A549 (cell line): ENCODE data around the gene TRA2B. TPM values are rescaled to one million over a fixed set of nuclear protein-coding genes. Genes with fewer than 3 reads are reported as not detected.

ENCODE experiments used
- ATAC-seq, 2 experiments: fragments of 200-7000 bp in 1 of 2; fragments of >200 bp in 1 of 2; cut with Nextera tagmentation in 1 of 2; cut with Tn5 transposase in 1 of 2; 3 replicates each; pipeline versions ENCODE4 v1.8.0 to v1.9.1; 2018 to 2020; ENCODE audit warnings: mild to moderate bottlenecking in 1 of 2, moderate library complexity in 1 of 2
- CTCF ChIA-PET: fragments of 300-600 bp; sonication (Branson Sonifier 250); formaldehyde crosslinking; extraction: SDS; loops from one replicate; lab custom pipeline; 2021; ENCODE audit warnings: antibody characterized with exemption, inconsistent platforms; lab: Yijun Ruan, JAX
- POLR2A ChIA-PET: fragments of 350-600 bp; formaldehyde crosslinking; extraction: SDS; loops from one replicate; lab custom pipeline; 2021; ENCODE audit warnings: antibody characterized with exemption, inconsistent platforms; lab: Yijun Ruan, JAX
- DNase-seq, 2 experiments: peaks; one replicate each; pipeline versions ENCODE4 v3.0.0 to v3.0.0-alpha.2; 2011 to 2016; ENCODE audit warnings: low read depth in 1 of 2, low spot score in 1 of 2
- FAIRE-seq: peaks from 2 replicates; lab custom pipeline; 2011; peaks lifted over from hg19 to GRCh38; lab: Jason Lieb, UNC
- H3K27ac ChIP-seq, 2 experiments: fragments of >200 bp; sonication (Bioruptor Twin); formaldehyde crosslinking; 3 replicates each; pipeline ENCODE4 v1.5.1; 2016 to 2017
- H3K4me1 ChIP-seq: fragments of >200 bp; sonication (Bioruptor Twin); formaldehyde crosslinking; 3 replicates; pipeline ENCODE4 v1.6.1; 2016
- H3K4me2 ChIP-seq: fragments of >200 bp; sonication (Bioruptor Twin); formaldehyde crosslinking; 3 replicates; pipeline ENCODE4 v1.6.1; 2016
- H3K4me3 ChIP-seq: fragments of >200 bp; sonication (Bioruptor Twin); formaldehyde crosslinking; 3 replicates; pipeline ENCODE4 v1.5.1; 2016
- H3K9me3 ChIP-seq: fragments of >200 bp; sonication (Bioruptor Twin); formaldehyde crosslinking; 3 replicates; pipeline ENCODE4 v1.6.1; 2016
- BHLHE40 ChIP-seq: IDR thresholded peaks from 2 replicates; pipeline ENCODE4 v1.6.1; 2012; ENCODE audit warnings: low read depth, low read length, inconsistent platforms
- EHMT2 ChIP-seq: fragments of 200-600 bp; sonication (generic); IDR thresholded peaks from 2 replicates; pipeline ENCODE4 v1.6.1; 2016; ENCODE audit warnings: antibody characterized with exemption, low read depth, mild to moderate bottlenecking, moderate library complexity
- EP300 ChIP-seq, 2 experiments: fragments of >200 bp; sonication (Bioruptor Twin); formaldehyde crosslinking; IDR thresholded peaks; 2 replicates in 1 of 2; 3 replicates in 1 of 2; pipeline ENCODE4 v1.6.1; 2016 to 2017
- ESRRA ChIP-seq: fragments of 150-350 bp; IDR thresholded peaks from 2 replicates; pipeline ENCODE4 v1.6.1; 2014; ENCODE audit warnings: mild to moderate bottlenecking, low read length, borderline replicate concordance
- FOXS1 ChIP-seq: fragments of 250-450 bp; sonication (Bioruptor Pico); IDR thresholded peaks from 2 replicates; pipeline ENCODE4 v1.5.0; 2020; ENCODE audit warnings: mild to moderate bottlenecking, moderate library complexity
- HOXA7 ChIP-seq: fragments of 250-450 bp; sonication (Bioruptor Pico); IDR thresholded peaks from 2 replicates; pipeline ENCODE4 v1.5.0; 2020; ENCODE audit warnings: mild to moderate bottlenecking, moderate library complexity
- KDM1A ChIP-seq: fragments of 200-600 bp; sonication (generic); IDR thresholded peaks from 2 replicates; pipeline ENCODE4 v1.6.1; 2016; ENCODE audit warnings: low read depth, mild to moderate bottlenecking
- KDM5A ChIP-seq: fragments of 200-600 bp; sonication (generic); IDR thresholded peaks from 2 replicates; pipeline ENCODE4 v1.6.1; 2016; ENCODE audit warnings: antibody characterized with exemption, mild to moderate bottlenecking
- MAFK ChIP-seq: fragments of 450-650 bp; IDR thresholded peaks from 2 replicates; pipeline ENCODE4 v1.6.1; 2014; ENCODE audit not compliant: partially characterized antibody
- MYC ChIP-seq: IDR thresholded peaks from 2 replicates; pipeline ENCODE4 v1.6.1; 2012; ENCODE audit warnings: mild to moderate bottlenecking, inconsistent platforms, low read length, improper control_type of control experiment, borderline replicate concordance
- NR3C1 ChIP-seq: fragments of >200 bp; sonication (Bioruptor Twin); formaldehyde crosslinking; IDR thresholded peaks from 3 replicates; pipeline ENCODE4 v1.6.1; 2017
- POLR2AphosphoS2 ChIP-seq: conservative IDR thresholded peaks from 2 replicates; pipeline ENCODE4 v1.6.1; 2012; ENCODE audit warnings: low read length, improper control_type of control experiment, inconsistent platforms
- RAD21 ChIP-seq, 2 experiments: fragments of >200 bp in 1 of 2; sonication (Bioruptor Twin) in 1 of 2; formaldehyde crosslinking in 1 of 2; IDR thresholded peaks in 1 of 2; conservative IDR thresholded peaks in 1 of 2; 2 replicates in 1 of 2; 3 replicates in 1 of 2; pipeline ENCODE4 v1.6.1; 2012 to 2018; ENCODE audit warnings: inconsistent platforms in 1 of 2
- RARB ChIP-seq: fragments of 250-450 bp; sonication (Bioruptor Pico); IDR thresholded peaks from 2 replicates; pipeline ENCODE4 v1.8.0; 2021; ENCODE audit warnings: mild to moderate bottlenecking, moderate library complexity
- SMC3 ChIP-seq: fragments of >200 bp; sonication (Bioruptor Twin); formaldehyde crosslinking; IDR thresholded peaks from 3 replicates; pipeline ENCODE4 v1.6.1; 2018; ENCODE audit warnings: inconsistent platforms
- TP53 ChIP-seq: fragments of 250-450 bp; sonication (Bioruptor Pico); IDR thresholded peaks from 2 replicates; pipeline ENCODE4 v1.5.0; 2021; ENCODE audit warnings: mild to moderate bottlenecking, moderate library complexity
- ZC3H11A ChIP-seq: fragments of 450-650 bp; IDR thresholded peaks from 2 replicates; pipeline ENCODE4 v1.6.1; 2014; ENCODE audit warnings: antibody characterized with exemption, mild to moderate bottlenecking
- WGBS: methylation state at CpG from one replicate; pipeline ENCODE4 v1.1.6; 2017; ENCODE audit errors: missing lambda C conversion rate; 5-methylcytosine and 5-hydroxymethylcytosine counted together
- polyA plus RNA-seq, 4 experiments: library from polyadenylated mRNA; depleted of rRNA in 3 of 4; stranded (reverse); fragments of >200 nt; fragmentation: RNase III in 1 of 4; extraction: RNeasy Plus Mini Kit Qiagen cat#74134 plus additional on column Dnase treatment in 1 of 4; gene quantifications; 2 replicates in 3 of 4; 3 replicates in 1 of 4; pipeline ENCODE4 v1.2.3, GENCODE V29; 2011 to 2017
- TF ChIP-seq, protein P1 (sequence below): fragments of >200 bp; sonication (Bioruptor Twin); formaldehyde crosslinking; IDR thresholded peaks from 3 replicates; pipeline ENCODE4 v1.5.1; 2016
- TF ChIP-seq, protein P2 (sequence below): fragments of 450-650 bp; IDR thresholded peaks from 2 replicates; pipeline ENCODE4 v1.6.1; 2014; ENCODE audit warnings: antibody characterized with exemption
- TF ChIP-seq, protein P3 (sequence below): IDR thresholded peaks from 2 replicates; pipeline ENCODE4 v1.6.1; 2012
- TF ChIP-seq, protein P4 (sequence below): fragments of 200-600 bp; sonication (generic); IDR thresholded peaks from 2 replicates; pipeline ENCODE4 v1.6.1; 2016; ENCODE audit warnings: antibody characterized with exemption, mild to moderate bottlenecking, moderate library complexity

The TRA2B gene
- polyA plus RNA-seq, 2 of the 4 experiments (the other 2 are of a cell fraction) = 193 to 273 TPM

DNA sequence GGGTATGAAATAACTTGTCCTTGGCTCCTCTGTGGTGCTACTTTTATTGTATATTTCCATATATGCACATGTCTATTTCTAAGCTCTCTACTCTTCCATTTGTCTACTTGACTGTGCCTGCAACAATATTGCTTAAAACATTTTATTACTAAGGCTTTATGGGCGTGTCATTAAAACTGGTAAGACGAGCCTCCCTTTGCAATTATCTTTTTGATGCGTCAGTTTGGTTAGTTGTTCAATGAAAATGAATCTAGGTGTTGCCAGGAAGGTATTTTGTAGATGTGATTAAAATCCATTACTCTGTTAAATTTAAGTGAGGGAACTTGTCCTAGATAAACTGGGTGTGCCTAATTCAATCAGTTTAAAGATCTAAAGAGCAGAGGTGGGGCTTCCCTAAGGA is 12.9 kb upstream of the TRA2B start:
- DNase-seq (no peak), FAIRE-seq (no peak), ATAC-seq (no peak)
- H3K4me1 ChIP-seq = peaks cover 12% of the 10 kb centered on the region
- no peak overlapping the region for H3K27ac ChIP-seq
- no peaks in the 10 kb centered on the region for H3K9me3 ChIP-seq
- no peak overlapping the region for H3K4me2 ChIP-seq
- CTCF ChIA-PET = no interaction called here
- POLR2A ChIA-PET = no interaction called here
- TF ChIP-seq TP53 = no peak
- TF ChIP-seq, protein P1, sequence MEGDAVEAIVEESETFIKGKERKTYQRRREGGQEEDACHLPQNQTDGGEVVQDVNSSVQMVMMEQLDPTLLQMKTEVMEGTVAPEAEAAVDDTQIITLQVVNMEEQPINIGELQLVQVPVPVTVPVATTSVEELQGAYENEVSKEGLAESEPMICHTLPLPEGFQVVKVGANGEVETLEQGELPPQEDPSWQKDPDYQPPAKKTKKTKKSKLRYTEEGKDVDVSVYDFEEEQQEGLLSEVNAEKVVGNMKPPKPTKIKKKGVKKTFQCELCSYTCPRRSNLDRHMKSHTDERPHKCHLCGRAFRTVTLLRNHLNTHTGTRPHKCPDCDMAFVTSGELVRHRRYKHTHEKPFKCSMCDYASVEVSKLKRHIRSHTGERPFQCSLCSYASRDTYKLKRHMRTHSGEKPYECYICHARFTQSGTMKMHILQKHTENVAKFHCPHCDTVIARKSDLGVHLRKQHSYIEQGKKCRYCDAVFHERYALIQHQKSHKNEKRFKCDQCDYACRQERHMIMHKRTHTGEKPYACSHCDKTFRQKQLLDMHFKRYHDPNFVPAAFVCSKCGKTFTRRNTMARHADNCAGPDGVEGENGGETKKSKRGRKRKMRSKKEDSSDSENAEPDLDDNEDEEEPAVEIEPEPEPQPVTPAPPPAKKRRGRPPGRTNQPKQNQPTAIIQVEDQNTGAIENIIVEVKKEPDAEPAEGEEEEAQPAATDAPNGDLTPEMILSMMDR = no peak
- TF ChIP-seq ZC3H11A = no peak
- TF ChIP-seq KDM5A = no peak
- no peak for TF ChIP-seq MAFK
- no peak for TF ChIP-seq EP300 (IDR thresholded peaks at IDR 0.05)
- no peak for TF ChIP-seq BHLHE40
- TF ChIP-seq, protein P2, sequence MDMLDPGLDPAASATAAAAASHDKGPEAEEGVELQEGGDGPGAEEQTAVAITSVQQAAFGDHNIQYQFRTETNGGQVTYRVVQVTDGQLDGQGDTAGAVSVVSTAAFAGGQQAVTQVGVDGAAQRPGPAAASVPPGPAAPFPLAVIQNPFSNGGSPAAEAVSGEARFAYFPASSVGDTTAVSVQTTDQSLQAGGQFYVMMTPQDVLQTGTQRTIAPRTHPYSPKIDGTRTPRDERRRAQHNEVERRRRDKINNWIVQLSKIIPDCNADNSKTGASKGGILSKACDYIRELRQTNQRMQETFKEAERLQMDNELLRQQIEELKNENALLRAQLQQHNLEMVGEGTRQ = no peak
- TF ChIP-seq SMC3 = no peak
- TF ChIP-seq NR3C1 = no peak
- TF ChIP-seq RAD21 (conservative IDR thresholded peaks at IDR 0.05 in 1 of 2, IDR thresholded peaks at IDR 0.05 in 1 of 2) = no peak
- no peak for TF ChIP-seq POLR2AphosphoS2
- 74% methylated on average over 3 of the region's 3 CpGs for WGBS
- no peak overlapping the region for H3K4me3 ChIP-seq

DNA sequence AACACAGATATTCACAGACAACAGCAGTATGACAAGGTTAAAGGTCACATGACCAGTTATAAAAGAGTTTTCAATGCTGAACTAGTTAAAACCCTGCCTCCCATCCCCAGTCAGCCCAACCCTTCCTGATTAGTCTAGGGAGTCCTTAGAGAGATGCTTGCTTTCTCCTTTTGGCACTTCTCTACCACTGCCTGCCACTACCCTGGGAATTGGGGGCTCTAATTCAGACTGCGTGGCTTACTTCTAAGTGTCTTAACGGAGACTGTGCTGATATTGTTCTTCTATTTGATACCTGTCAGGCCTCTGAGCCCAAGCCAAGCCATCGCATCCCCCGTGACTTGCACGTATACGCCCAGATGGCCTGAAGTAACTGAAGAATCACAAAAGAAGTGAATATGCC is 11.7 kb upstream of the TRA2B start:
- DNase-seq (no peak), FAIRE-seq (no peak), ATAC-seq (no peak)
- H3K4me3 ChIP-seq = no peak overlapping the region
- WGBS = 94% methylated on average over 6 of the region's 6 CpGs
- H3K4me1 ChIP-seq = peaks cover 12% of the 10 kb centered on the region
- no peak overlapping the region for H3K27ac ChIP-seq
- ChIA-PET POLR2A (no interaction called here), CTCF (interaction anchor here (0.6 to 0.7 kb wide), 2 partner anchors 10 to 958 kb away, joined by 3 read pairs; no protein-coding TSS in a partner anchor)
- H3K4me2 ChIP-seq = no peak overlapping the region
- TF ChIP-seq RARB (CRISPR knock-in tag) (no peak), KDM5A (no peak), HOXA7 (CRISPR knock-in tag) (no peak), KDM1A (no peak), EHMT2 (no peak), ESRRA (no peak), MYC (no peak), FOXS1 (CRISPR knock-in tag) (no peak)
- TF ChIP-seq, protein P3, sequence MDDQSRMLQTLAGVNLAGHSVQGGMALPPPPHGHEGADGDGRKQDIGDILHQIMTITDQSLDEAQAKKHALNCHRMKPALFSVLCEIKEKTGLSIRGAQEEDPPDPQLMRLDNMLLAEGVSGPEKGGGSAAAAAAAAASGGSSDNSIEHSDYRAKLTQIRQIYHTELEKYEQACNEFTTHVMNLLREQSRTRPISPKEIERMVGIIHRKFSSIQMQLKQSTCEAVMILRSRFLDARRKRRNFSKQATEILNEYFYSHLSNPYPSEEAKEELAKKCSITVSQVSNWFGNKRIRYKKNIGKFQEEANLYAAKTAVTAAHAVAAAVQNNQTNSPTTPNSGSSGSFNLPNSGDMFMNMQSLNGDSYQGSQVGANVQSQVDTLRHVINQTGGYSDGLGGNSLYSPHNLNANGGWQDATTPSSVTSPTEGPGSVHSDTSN = no peak
- TF ChIP-seq, protein P4, sequence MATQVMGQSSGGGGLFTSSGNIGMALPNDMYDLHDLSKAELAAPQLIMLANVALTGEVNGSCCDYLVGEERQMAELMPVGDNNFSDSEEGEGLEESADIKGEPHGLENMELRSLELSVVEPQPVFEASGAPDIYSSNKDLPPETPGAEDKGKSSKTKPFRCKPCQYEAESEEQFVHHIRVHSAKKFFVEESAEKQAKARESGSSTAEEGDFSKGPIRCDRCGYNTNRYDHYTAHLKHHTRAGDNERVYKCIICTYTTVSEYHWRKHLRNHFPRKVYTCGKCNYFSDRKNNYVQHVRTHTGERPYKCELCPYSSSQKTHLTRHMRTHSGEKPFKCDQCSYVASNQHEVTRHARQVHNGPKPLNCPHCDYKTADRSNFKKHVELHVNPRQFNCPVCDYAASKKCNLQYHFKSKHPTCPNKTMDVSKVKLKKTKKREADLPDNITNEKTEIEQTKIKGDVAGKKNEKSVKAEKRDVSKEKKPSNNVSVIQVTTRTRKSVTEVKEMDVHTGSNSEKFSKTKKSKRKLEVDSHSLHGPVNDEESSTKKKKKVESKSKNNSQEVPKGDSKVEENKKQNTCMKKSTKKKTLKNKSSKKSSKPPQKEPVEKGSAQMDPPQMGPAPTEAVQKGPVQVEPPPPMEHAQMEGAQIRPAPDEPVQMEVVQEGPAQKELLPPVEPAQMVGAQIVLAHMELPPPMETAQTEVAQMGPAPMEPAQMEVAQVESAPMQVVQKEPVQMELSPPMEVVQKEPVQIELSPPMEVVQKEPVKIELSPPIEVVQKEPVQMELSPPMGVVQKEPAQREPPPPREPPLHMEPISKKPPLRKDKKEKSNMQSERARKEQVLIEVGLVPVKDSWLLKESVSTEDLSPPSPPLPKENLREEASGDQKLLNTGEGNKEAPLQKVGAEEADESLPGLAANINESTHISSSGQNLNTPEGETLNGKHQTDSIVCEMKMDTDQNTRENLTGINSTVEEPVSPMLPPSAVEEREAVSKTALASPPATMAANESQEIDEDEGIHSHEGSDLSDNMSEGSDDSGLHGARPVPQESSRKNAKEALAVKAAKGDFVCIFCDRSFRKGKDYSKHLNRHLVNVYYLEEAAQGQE = no peak
- H3K9me3 ChIP-seq = no peaks in the 10 kb centered on the region
